Vagina (tissue), 2 donors: ENCODE results near the gene MOB3A.

Source experiments
- CTCF ChIP-seq, 3 experiments: fragments of 450-650 bp in 2 of 3; fragments of 200-600 bp in 1 of 3; sonication (generic) in 1 of 3; IDR thresholded peaks; one replicate each; pipeline ENCODE4 v1.5.1; 2017 to 2019; ENCODE audit warnings: antibody characterized with exemption in 3 of 3, mild to moderate bottlenecking in 2 of 3, moderate library complexity in 2 of 3
- POLR2A ChIP-seq, 2 donors: fragments of 450-650 bp; IDR thresholded peaks; one replicate each; pipeline ENCODE4 v1.6.1; 2017; ENCODE audit warnings: antibody characterized with exemption in 2 of 2, mild to moderate bottlenecking in 2 of 2, moderate library complexity in 2 of 2

- TF ChIP-seq CTCF (IDR thresholded peaks at IDR 0.05) = no peak
- TF ChIP-seq POLR2A (IDR thresholded peaks at IDR 0.05) = no peak
These were observed 62.3 kb downstream of the MOB3A start for GRCh38 chr19:2033825-2034159.
